ENCODE results near the gene ROM1. TPM values are rescaled to one million over a fixed set of nuclear protein-coding genes. Genes with fewer than 3 reads are reported as not detected.
"Not testable (repeated sequence)": the region's sequence is repeated elsewhere in the genome, so short reads cannot be mapped to it uniquely, and the experiment has no call there.

Gene ROM1
- total and polyA plus RNA-seq, 2 donors (not counting 3 experiments of a cell fraction or from before 2014, with no cell fraction given) = 5.3 to 8.8 TPM

GRCh38 chr11:62649486-62649885, 36.4 kb downstream of the ROM1 start:
- Histone ChIP-seq H3K4me1 (ENCODE audit: control insufficient read depth, extremely low read depth, insufficient read depth, low read length) (peaks cover 13% of the 10 kb centered on the region), H3K79me2 (ENCODE audit: control insufficient read depth, insufficient read depth, low read length) (peaks cover 37% of the 10 kb centered on the region), H3K9me3 (replicated peaks; ENCODE audit: control insufficient read depth, insufficient read depth, low read length) (no peaks in the 10 kb centered on the region), H3K36me3 (ENCODE audit: control insufficient read depth in 2 of 2, extremely low read depth in 1 of 2, insufficient read depth in 2 of 2, low read length in 2 of 2) (peaks cover 7 to 21% of the 10 kb centered on the region in 2 experiments), H3K9ac (replicated peaks; ENCODE audit: extremely low read depth, insufficient read depth, low read length) (no peak overlapping the region), H3K27me3 (ENCODE audit: control insufficient read depth in 2 of 2, insufficient read depth in 2 of 2, low read length in 2 of 2) (no peaks in the 10 kb centered on the region), H3K9me1 (replicated peaks; ENCODE audit: control insufficient read depth, extremely low read depth, insufficient read depth, low read length) (no peaks in the 10 kb centered on the region), H4K20me1 (replicated peaks; ENCODE audit: control insufficient read depth, extremely low read depth, insufficient read depth, low read length) (no peaks in the 10 kb centered on the region), H3K4me3 (replicated peaks in 1 of 3; ENCODE audit: insufficient read depth in 1 of 3, low read depth in 1 of 3, low read length in 3 of 3) (no peak overlapping the region), H3K27ac (ENCODE audit: insufficient read depth, low read depth, low read length) (no peak overlapping the region), H2AFZ (ENCODE audit: low read depth, low read length) (no peak overlapping the region), H3K4me2 (ENCODE audit: insufficient read depth, low read length) (no peak overlapping the region)
- dilution Hi-C loops (cut with MboI; ENCODE audit: extremely low pct_ligation_motif_present, low sequenced_read_pairs) (no loop called here), intact Hi-C loops (cut with micrococcal nuclease) (no loop called here)
- TF ChIP-seq GATA2 (IDR thresholded peaks at IDR 0.05; ENCODE audit: insufficient read depth, insufficient read length, low read depth, low read length) (no peak), POLR2A (IDR thresholded peaks at IDR 0.05; ENCODE audit: low read depth, low read length) (no peak), MYC (IDR thresholded peaks at IDR 0.05; ENCODE audit: low read depth, low read length) (no peak), MAX (IDR thresholded peaks at IDR 0.05; ENCODE audit: insufficient read depth, insufficient read length) (no peak), POLR2AphosphoS5 (IDR thresholded peaks at IDR 0.05; ENCODE audit: insufficient read depth, low read depth, low read length) (no peak), FOS (IDR thresholded peaks at IDR 0.05; ENCODE audit: borderline replicate concordance, insufficient read depth, low read length) (no peak), EZH2 (IDR thresholded peaks at IDR 0.05; ENCODE audit: borderline replicate concordance, low read depth, low read length, severe bottlenecking) (no peak)
- TF ChIP-seq, protein P1, sequence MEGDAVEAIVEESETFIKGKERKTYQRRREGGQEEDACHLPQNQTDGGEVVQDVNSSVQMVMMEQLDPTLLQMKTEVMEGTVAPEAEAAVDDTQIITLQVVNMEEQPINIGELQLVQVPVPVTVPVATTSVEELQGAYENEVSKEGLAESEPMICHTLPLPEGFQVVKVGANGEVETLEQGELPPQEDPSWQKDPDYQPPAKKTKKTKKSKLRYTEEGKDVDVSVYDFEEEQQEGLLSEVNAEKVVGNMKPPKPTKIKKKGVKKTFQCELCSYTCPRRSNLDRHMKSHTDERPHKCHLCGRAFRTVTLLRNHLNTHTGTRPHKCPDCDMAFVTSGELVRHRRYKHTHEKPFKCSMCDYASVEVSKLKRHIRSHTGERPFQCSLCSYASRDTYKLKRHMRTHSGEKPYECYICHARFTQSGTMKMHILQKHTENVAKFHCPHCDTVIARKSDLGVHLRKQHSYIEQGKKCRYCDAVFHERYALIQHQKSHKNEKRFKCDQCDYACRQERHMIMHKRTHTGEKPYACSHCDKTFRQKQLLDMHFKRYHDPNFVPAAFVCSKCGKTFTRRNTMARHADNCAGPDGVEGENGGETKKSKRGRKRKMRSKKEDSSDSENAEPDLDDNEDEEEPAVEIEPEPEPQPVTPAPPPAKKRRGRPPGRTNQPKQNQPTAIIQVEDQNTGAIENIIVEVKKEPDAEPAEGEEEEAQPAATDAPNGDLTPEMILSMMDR (IDR thresholded peaks at IDR 0.05; ENCODE audit: extremely low read depth in 1 of 2, insufficient read depth in 1 of 2, low read depth in 1 of 2, low read length in 2 of 2) = no peak
- no peak for FAIRE-seq
- ChIA-PET POLR2A (interaction anchor here (2.5 kb wide), 1 partner anchor 16 kb away, joined by 13 read pairs; the partner anchor contains the start of genes C11orf98 and CSKMT), CTCF (interaction anchor here (1.7 to 1.9 kb wide), 2 partner anchors 45 to 58 kb away, joined by 4 read pairs; partner anchors contain the start of gene TUT1)
- BruUV-seq (replicated peaks) = no TSS peak
- no peak for DNase-seq (ENCODE audit: low read depth, low spot score)

GRCh38 chr11:62650283-62650682, 37.2 kb downstream of the ROM1 start:
- H3K27me3 ChIP-seq (ENCODE audit: control insufficient read depth in 2 of 2, insufficient read depth in 2 of 2, low read length in 2 of 2); H3K9me3 ChIP-seq (replicated peaks; ENCODE audit: control insufficient read depth, insufficient read depth, low read length); H3K4me3 ChIP-seq (replicated peaks in 1 of 3; ENCODE audit: insufficient read depth in 1 of 3, low read depth in 1 of 3, low read length in 3 of 3); H3K9ac ChIP-seq (replicated peaks; ENCODE audit: extremely low read depth, insufficient read depth, low read length); H4K20me1 ChIP-seq (replicated peaks; ENCODE audit: control insufficient read depth, extremely low read depth, insufficient read depth, low read length); FAIRE-seq; H3K9me1 ChIP-seq (replicated peaks; ENCODE audit: control insufficient read depth, extremely low read depth, insufficient read depth, low read length); H2AFZ ChIP-seq (ENCODE audit: low read depth, low read length); H3K4me2 ChIP-seq (ENCODE audit: insufficient read depth, low read length); BruUV-seq (replicated peaks); H3K27ac ChIP-seq (ENCODE audit: insufficient read depth, low read depth, low read length); dilution Hi-C loops (cut with MboI; ENCODE audit: extremely low pct_ligation_motif_present, low sequenced_read_pairs); H3K4me1 ChIP-seq (ENCODE audit: control insufficient read depth, extremely low read depth, insufficient read depth, low read length); DNase-seq (ENCODE audit: low read depth, low spot score): not testable (repeated sequence)
- Histone ChIP-seq H3K79me2 (ENCODE audit: control insufficient read depth, insufficient read depth, low read length) (peaks cover 31% of the 10 kb centered on the region), H3K36me3 (ENCODE audit: control insufficient read depth in 2 of 2, extremely low read depth in 1 of 2, insufficient read depth in 2 of 2, low read length in 2 of 2) (peaks cover 7 to 21% of the 10 kb centered on the region in 2 experiments)
- ChIA-PET CTCF (interaction anchor here (0.6 to 1.9 kb wide), 2 partner anchors 10 to 44 kb away, joined by 3 to 4 read pairs; no protein-coding TSS in a partner anchor), POLR2A (interaction anchor here (1.4 kb wide), 1 partner anchor 15 kb away, joined by 4 read pairs; the partner anchor contains the start of genes C11orf98 and CSKMT)
- intact Hi-C loops (cut with micrococcal nuclease) = loop anchor here (5.0 kb wide), 1 partner anchor 57 kb away; the partner anchor contains the start of genes BSCL2 and GNG3

All from endothelial cell of umbilical vein (primary cell).